HG02571 (cell line): ENCODE results near the gene NUMA1.

Experiments
- ATAC-seq: cut with Tn5 transposase; IDR thresholded peaks from one replicate; pipeline ENCODE4 v1.9.1; 2021; ENCODE audit warnings: mild to moderate bottlenecking, moderate library complexity; ENCODE audit not compliant: unreplicated experiment

NUMA1 gene

DNA sequence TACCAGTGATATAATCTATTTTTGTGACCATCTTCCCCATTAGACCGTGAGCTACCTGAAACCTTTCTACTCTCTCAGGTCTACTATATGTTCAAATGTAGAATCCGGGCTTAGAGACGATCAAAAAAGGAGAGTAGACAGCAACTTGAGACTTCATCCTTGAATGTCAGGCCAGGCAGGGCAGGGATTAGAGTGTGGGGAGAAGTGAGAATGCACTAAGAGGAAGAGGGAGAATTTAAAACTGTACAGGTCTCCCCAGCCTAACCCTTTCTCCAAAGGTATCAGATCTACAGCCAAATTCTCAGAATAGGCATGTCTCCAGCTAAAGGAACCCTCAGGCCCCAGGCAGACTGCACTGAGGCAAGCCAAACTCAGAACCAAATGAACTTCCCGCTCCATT is 21.8 kb upstream of the NUMA1 start:
- no peak for ATAC-seq

DNA sequence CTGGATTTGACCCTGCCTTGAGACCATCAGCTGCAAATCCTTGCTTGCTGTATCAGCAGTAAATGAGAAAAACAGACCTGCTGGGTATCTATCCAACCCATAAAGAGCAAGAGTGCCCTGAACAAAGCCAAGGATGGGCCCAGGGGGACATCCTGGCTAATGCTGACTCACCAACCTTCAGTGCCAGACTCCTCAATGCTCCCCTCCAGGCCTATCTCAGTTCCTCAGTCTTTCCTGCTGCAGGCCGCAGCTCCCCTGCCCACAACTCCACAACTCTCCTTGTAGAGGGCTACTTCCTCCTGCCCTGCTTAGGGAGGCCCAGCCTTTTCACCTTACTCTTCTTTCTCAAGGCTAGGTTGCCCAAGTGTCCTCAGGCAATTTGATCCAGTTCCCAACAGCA is 20.1 kb upstream of the NUMA1 start:
- no peak for ATAC-seq

DNA sequence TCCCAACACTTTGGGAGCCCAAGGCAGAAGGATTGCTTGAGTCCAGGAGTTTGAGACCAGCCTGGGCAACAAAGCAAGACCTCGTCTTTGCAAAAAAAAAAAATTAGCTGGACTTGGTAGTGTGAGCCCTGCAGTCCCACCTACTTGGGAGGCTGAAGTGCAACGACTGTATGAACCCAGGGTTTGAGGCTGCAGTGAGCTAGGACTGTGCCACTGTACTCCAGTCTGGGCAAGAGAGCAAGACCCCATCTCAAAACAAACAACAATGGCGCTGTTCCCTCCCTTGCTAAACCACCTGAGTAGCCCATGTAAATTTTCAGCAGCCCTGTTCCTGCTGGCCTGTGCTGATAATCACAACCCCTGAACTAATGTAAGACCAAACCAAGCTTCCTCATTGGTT is 19.7 kb upstream of the NUMA1 start:
- no peak for ATAC-seq

DNA sequence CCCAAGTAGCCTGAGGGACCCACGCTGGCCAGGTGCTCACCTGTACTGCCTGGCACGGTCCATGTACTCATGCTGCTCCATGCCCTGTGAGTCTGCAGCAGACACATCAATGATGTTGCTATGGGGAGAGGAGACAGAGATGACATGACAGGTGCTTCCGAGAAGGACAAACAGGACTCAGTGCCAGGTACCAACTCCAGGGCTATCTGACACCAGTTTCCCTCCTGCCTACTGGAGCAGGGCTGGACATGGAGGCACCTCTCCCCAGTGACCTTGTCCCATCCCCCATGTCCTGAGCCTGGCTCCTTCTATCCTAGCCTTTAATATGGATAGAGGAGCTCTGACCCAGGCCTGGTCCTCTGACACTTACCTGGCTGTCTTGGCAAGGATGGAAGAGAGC is 18.4 kb upstream of the NUMA1 start:
- ATAC-seq = no peak

DNA sequence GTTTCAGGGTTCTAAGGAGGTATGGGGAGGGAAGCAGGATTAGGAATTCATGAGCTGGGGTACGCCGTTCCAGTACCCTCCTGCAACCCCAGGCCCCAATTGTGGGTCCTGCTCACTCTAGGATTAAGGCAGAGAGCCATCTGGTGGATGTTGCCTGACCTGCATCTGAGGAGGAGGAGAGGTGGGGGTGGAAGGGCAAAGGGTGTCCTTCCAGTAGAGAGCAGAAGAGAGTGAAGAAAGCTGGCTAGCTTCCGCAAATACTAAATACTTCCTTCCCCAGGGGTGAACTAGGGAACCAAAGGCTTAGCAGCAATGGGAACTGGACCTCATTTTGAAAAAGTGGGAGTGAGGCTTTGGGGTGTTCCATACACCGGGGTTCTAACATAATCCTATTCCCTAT is 10.9 kb upstream of the NUMA1 start:
- no peak for ATAC-seq

GRCh38 chr11:72088076-72088808 is 7.9 kb upstream of the NUMA1 start:
- ATAC-seq = no peak

GRCh38 chr11:72085621-72086351 is 5.4 kb upstream of the NUMA1 start:
- ATAC-seq = no peak

- no peak for ATAC-seq
Observed at GRCh38 chr11:72084965-72085364, 4.6 kb upstream of the NUMA1 start.

- ATAC-seq = no peak
Observed at GRCh38 chr11:72084076-72084475, 3.7 kb upstream of the NUMA1 start.

- ATAC-seq = no peak
Observed at GRCh38 chr11:72083414-72083813, 3.1 kb upstream of the NUMA1 start.

DNA sequence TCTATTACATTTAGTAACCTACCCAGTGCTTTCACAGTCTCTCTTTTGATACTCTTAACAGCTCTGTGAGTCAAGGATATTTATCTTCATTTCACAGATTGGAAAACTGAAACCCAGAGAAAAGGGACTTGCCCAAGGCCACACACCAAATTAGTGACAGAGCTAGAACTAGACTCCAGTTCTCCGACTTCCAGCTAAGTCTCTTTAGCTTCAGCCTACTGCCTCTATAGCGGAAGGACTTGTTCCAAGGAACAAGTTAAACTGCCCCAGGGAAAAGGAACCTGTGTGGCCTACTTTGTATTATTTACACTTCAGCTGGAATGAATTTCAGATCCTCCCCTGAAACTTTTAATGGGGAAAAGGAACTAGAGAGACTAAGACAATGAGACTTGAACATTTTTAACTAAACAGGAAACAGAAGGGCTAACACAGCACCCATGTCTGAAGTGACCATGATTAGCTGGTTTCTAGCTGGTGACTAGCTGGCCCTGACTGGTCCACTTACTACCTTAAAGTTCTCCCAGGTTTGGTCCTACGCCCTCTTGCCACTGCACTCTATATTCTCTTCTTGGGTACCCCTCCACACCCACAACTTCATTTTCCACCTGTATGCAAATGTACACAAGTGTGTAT is 1.6 kb upstream of the NUMA1 start:
- ATAC-seq = no peak

GRCh38 chr11:72081184-72081644 is 872 bp upstream of the NUMA1 start:
- ATAC-seq = no peak

- ATAC-seq = no peak
Observed at GRCh38 chr11:72079819-72080325, 470 bp downstream of the NUMA1 start.

DNA sequence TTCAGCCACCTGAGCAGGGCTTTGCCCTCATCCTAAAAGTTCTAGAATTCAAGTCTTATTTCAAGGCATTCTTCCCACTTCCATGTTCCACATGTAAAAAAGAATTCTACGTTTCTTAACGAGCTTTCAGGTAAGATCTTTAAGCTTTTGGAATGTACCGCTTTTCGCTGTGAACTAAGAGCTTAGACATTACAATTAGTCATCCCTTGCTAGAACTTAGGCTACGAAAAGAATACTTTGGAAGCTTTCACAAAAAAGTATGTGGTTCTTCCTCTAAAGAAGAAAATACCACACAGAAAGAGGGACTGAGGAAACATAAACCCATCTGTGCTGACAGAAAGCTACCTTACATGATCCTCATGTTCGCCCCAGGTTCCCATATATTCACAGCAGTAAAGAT is 1.9 kb downstream of the NUMA1 start:
- ATAC-seq = no peak

GRCh38 chr11:72075756-72076155 is 4.6 kb downstream of the NUMA1 start:
- no peak for ATAC-seq

DNA sequence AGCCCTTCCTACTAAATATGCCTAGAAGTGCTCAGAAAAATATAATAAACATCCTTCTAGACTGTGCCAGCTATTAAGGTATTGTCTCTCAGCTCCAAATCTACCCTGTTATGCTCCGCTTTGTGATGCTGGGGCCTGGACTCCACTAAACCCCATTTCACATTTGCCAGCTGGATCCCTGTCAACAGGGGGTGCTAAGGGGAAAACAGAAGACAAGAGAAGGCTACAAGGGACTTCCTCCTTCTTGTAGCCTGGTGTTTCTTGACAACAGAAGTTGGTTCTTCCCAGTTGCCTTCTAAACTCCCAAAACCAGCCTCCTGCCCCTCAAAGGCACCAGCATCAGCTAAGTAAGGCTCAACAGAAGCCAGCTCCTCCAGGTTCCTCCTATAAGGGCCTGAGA is 5.2 kb downstream of the NUMA1 start:
- no peak for ATAC-seq

GRCh38 chr11:72072348-72072747 is 8.0 kb downstream of the NUMA1 start:
- ATAC-seq = no peak

- no peak for ATAC-seq
Observed at GRCh38 chr11:72070491-72070890, 9.9 kb downstream of the NUMA1 start.

GRCh38 chr11:72069787-72070251 is 10.5 kb downstream of the NUMA1 start:
- ATAC-seq = no peak

DNA sequence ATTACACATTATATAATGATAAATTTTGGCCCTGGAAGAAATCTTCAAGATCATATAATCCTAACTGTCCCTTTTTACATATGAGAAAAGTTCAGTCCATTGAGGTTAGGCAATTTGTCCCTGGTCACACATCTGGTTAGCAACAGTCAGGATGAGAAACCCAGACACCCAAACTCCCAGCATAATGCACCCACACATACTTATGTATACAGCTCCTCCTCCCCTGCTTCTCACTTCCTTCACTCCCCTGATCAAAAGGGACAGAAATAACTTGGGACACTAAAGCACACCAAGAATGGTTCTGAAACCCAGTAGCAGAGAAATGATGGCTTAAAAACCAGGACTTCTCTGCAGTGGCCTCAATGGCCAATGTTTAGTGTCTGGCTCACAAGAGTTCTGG is 11.1 kb downstream of the NUMA1 start:
- ATAC-seq = no peak

- no peak for ATAC-seq
Observed at GRCh38 chr11:72067676-72068075, 12.7 kb downstream of the NUMA1 start.

DNA sequence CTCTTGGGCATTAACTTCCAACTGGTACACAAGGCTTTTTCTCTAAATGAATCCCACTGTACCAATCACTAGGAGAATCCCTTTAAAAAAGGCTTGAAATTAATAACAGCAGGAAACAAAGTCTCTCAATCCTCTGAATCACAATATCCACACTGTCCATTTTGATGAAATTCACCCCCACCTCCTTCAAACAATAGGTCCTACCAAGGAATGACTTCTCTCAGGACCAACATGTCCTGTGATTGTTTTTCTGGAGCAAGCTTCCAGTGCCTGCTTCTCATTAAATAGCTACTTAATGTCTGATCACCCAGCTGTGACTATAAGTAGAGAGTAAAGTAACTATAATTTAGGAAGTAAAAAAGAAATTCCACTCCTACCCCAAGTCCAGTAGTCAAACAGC is 13.1 kb downstream of the NUMA1 start:
- ATAC-seq = no peak
